ENCODE results near the gene POLR2E. TPM values are rescaled to one million over a fixed set of nuclear protein-coding genes. Genes with fewer than 3 reads are reported as not detected.

Gene POLR2E
- total RNA-seq, 2 donors from 2014 or later = 225 to 254 TPM

DNA sequence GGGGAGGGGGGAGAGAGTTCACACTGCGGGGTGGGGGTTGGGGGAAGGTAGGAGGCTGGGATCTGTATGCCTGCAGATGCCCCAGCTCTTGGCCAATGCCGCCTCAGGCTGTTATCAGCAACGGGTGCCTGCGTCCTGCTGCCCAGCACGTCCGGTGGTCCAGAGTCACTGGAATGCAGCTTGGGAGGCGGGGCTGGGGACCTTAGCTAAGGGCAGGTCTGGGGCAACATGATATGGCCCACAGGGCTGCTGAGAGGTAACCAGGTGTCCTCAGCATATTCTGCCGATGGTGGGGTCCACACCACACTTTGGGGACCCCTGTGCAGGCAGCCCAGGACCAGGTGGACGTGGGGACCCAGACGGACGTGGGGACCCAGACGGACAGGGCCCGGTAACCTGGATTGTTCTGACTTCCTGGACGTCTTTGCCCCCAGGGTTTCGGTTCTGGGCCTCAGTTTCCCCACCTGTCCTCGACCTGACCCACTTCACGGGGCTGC lies 28.9 kb downstream of the POLR2E start:
- H3K9me3 Mint-ChIP-seq = no peaks in the 10 kb centered on the region
- no peaks in the 10 kb centered on the region for H3K36me3 Mint-ChIP-seq (ENCODE audit: low read depth)
- peak; percentile 79 for DNase-seq
- H3K9me3 ChIP-seq (ENCODE audit: control insufficient read depth, low read length) = no peaks in the 10 kb centered on the region
- H3K27ac Mint-ChIP-seq = no peak overlapping the region
- no peak overlapping the region for H3K27ac ChIP-seq (ENCODE audit: low read depth, low read length)
- peaks cover 67% of the 10 kb centered on the region for H3K27me3 ChIP-seq (ENCODE audit: control insufficient read depth, insufficient read depth, low read length, poor library complexity, severe bottlenecking)
- no peaks in the 10 kb centered on the region for H3K36me3 ChIP-seq (ENCODE audit: control insufficient read depth, insufficient read depth, low read length)
- WGBS, 2 experiments (ENCODE audit: insufficient coverage in 1 of 2, insufficient read length in 1 of 2) = 69 to 74% methylated on average over 11 to 17 of the region's 17 CpGs
- H3K4me1 ChIP-seq (ENCODE audit: control insufficient read depth, insufficient read depth, low read length) = peaks cover 5% of the 10 kb centered on the region
- peak overlapping the region; percentile 23 for H3K4me3 Mint-ChIP-seq
- H3K4me3 ChIP-seq (ENCODE audit: low read length) = no peak overlapping the region
- H3K27me3 Mint-ChIP-seq (ENCODE audit: insufficient read depth) = peaks cover 47% of the 10 kb centered on the region
- TF ChIP-seq, protein P1, sequence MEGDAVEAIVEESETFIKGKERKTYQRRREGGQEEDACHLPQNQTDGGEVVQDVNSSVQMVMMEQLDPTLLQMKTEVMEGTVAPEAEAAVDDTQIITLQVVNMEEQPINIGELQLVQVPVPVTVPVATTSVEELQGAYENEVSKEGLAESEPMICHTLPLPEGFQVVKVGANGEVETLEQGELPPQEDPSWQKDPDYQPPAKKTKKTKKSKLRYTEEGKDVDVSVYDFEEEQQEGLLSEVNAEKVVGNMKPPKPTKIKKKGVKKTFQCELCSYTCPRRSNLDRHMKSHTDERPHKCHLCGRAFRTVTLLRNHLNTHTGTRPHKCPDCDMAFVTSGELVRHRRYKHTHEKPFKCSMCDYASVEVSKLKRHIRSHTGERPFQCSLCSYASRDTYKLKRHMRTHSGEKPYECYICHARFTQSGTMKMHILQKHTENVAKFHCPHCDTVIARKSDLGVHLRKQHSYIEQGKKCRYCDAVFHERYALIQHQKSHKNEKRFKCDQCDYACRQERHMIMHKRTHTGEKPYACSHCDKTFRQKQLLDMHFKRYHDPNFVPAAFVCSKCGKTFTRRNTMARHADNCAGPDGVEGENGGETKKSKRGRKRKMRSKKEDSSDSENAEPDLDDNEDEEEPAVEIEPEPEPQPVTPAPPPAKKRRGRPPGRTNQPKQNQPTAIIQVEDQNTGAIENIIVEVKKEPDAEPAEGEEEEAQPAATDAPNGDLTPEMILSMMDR (conservative IDR thresholded peaks at IDR 0.05) = no peak
- no peak overlapping the region for H3K9ac ChIP-seq (ENCODE audit: extremely low read depth, low read length, poor library complexity, severe bottlenecking)
- H3K4me1 Mint-ChIP-seq = peaks cover 5% of the 10 kb centered on the region

DNA sequence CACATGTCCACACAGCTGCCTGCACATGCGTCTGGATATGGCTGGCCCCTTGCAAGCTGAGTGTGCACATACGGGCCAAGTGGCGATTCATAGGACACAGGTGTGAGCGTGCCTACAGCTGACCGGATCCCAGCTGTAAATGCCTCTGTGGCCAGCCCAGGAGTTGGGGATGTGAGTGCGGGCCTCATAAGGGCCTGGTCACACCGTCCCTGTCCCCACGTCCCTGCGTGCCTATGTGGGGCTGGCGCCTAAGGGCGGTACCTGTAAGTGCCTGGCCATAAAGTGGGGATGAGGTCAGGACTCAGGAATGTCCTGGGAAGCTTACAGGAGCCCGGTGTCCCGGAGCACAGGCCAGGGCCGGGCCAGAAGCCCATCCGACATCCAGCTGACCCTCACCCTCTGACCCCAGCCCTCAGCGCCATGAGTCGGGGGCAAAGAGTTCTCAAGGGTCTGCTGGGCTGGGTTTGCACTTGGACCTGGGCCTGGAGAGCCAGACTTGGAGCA lies 29.5 kb downstream of the POLR2E start:
- WGBS, 2 experiments (ENCODE audit: insufficient coverage in 1 of 2, insufficient read length in 1 of 2) = 75 to 79% methylated on average over 8 to 17 of the region's 17 CpGs
- Histone ChIP-seq H3K9ac (ENCODE audit: extremely low read depth, low read length, poor library complexity, severe bottlenecking) (peak overlapping the region; percentile 25), H3K9me3 (ENCODE audit: control insufficient read depth, low read length) (no peaks in the 10 kb centered on the region), H3K4me1 (ENCODE audit: control insufficient read depth, insufficient read depth, low read length) (peaks cover 5% of the 10 kb centered on the region), H3K27me3 (ENCODE audit: control insufficient read depth, insufficient read depth, low read length, poor library complexity, severe bottlenecking) (peaks cover 62% of the 10 kb centered on the region), H3K27ac (ENCODE audit: low read depth, low read length) (no peak overlapping the region), H3K36me3 (ENCODE audit: control insufficient read depth, insufficient read depth, low read length) (no peaks in the 10 kb centered on the region), H3K4me3 (ENCODE audit: low read length) (no peak overlapping the region)
- peaks cover 5% of the 10 kb centered on the region for H3K4me1 Mint-ChIP-seq
- H3K36me3 Mint-ChIP-seq (ENCODE audit: low read depth) = no peaks in the 10 kb centered on the region
- H3K27ac Mint-ChIP-seq = peak overlapping the region; percentile 82
- H3K9me3 Mint-ChIP-seq = no peaks in the 10 kb centered on the region
- H3K4me3 Mint-ChIP-seq = peak overlapping the region; percentile 23
- peak; percentile 81 for DNase-seq
- TF ChIP-seq, protein P1 (conservative IDR thresholded peaks at IDR 0.05) = no peak
- peaks cover 45% of the 10 kb centered on the region for H3K27me3 Mint-ChIP-seq (ENCODE audit: insufficient read depth)

DNA sequence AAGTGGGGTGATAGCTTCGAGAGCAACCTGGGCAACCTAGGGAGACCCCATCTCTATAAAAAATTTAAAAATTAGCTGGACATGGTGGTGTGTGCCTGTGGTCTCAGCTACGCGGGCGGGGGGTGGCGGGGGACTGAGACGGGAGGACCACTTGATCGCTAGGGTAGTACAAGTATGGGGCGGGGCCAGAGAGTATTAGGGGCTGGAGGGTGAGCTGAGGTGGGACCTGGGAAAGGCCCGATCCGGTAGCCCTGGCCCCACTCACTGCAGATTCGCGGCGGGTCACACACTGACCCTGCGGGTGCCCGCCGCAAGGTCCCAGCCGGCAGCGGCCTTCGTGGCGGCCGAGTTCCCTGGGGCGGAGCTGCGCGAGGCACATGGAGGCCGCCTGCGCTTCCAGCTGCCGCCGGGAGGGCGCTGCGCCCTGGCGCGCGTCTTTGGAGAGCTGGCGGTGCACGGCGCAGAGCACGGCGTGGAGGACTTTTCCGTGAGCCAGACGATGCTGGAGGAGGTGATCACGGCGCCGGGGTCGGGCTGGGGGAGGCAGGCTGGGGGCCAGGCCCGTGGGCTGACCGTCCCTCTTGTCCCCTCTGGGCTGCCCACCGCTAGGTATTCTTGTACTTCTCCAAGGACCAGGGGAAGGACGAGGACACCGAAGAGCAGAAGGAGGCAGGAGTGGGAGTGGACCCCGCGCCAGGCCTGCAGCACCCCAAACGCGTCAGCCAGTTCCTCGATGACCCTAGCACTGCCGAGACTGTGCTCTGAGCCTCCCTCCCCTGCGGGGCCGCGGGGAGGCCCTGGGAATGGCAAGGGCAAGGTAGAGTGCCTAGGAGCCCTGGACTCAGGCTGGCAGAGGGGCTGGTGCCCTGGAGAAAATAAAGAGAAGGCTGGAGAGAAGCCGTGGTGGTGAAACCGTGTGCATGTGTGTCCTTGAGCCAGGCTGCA lies 30.2 kb downstream of the POLR2E start:
- no peaks in the 10 kb centered on the region for H3K9me3 Mint-ChIP-seq
- H3K27ac ChIP-seq (ENCODE audit: low read depth, low read length) = no peak overlapping the region
- no peak overlapping the region for H3K9ac ChIP-seq (ENCODE audit: extremely low read depth, low read length, poor library complexity, severe bottlenecking)
- H3K27me3 ChIP-seq (ENCODE audit: control insufficient read depth, insufficient read depth, low read length, poor library complexity, severe bottlenecking) = peaks cover 55% of the 10 kb centered on the region
- no peaks in the 10 kb centered on the region for H3K36me3 ChIP-seq (ENCODE audit: control insufficient read depth, insufficient read depth, low read length)
- H3K4me1 ChIP-seq (ENCODE audit: control insufficient read depth, insufficient read depth, low read length) = peaks cover 5% of the 10 kb centered on the region
- no peak overlapping the region for H3K4me3 ChIP-seq (ENCODE audit: low read length)
- H3K36me3 Mint-ChIP-seq (ENCODE audit: low read depth) = no peaks in the 10 kb centered on the region
- peak overlapping the region; percentile 49 for H3K4me3 Mint-ChIP-seq
- DNase-seq = peak; percentile 91
- H3K27me3 Mint-ChIP-seq (ENCODE audit: insufficient read depth) = peaks cover 38% of the 10 kb centered on the region
- H3K27ac Mint-ChIP-seq = peak overlapping the region; percentile 82
- H3K4me1 Mint-ChIP-seq = peaks cover 5% of the 10 kb centered on the region
- TF ChIP-seq, protein P1 (conservative IDR thresholded peaks at IDR 0.05) = peak; percentile 90
- WGBS, 2 experiments (ENCODE audit: insufficient coverage in 1 of 2, insufficient read length in 1 of 2) = 13 to 14% methylated on average over 46 to 60 of the region's 60 CpGs
- H3K9me3 ChIP-seq (ENCODE audit: control insufficient read depth, low read length) = no peaks in the 10 kb centered on the region

Data from endodermal cell (in vitro differentiated cells).